Measurements from ENCODE around the gene B3GALT4. TPM values are rescaled to one million over a fixed set of nuclear protein-coding genes. Genes with fewer than 3 reads are reported as not detected.
A peak's percentile ranks its signal among the peaks of the same experiment; 100 is the strongest.

The B3GALT4 gene
- total and polyA plus RNA-seq, 2 of the 13 experiments (the other 11 are each of a cell fraction or from before 2014, with no cell fraction given), result 0.04 to 0.27 TPM

DNA sequence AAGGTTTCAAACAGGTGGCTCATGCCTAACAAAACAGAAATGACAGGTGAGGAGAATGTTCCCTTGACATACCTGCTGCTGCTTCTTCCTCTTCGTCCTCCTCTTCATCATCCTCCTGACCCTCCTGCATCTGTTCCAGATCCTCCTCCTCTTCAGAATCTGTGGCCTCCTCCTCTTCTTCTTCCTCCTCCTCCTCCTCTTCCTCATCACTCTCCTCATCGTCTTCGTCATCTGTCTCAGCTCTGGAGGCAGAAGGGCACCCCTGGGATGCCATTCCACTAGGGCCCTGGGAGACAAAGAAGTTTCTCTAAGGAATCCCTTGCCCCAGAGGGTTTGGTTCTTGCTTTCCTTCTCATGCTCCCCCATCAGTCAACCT lies 43.0 kb downstream of the B3GALT4 start:
- Histone ChIP-seq H3K27me3 (ENCODE audit: control insufficient read depth in 1 of 2, insufficient read depth in 2 of 2, low read length in 2 of 2) (no peaks in the 10 kb centered on the region; a peak in 2 of 5 replicates), H3K4me1 (ENCODE audit: insufficient read depth, low read length) (peaks cover 58% of the 10 kb centered on the region), H4K20me1 (ENCODE audit: insufficient read depth, low read length) (peaks cover 3% of the 10 kb centered on the region; the same call in 1 of the 2 replicates), H3K4me3 (replicated peaks in 1 of 3; ENCODE audit: insufficient read depth in 1 of 3, low read depth in 2 of 3, low read length in 3 of 3) (no peak overlapping the region), H2AFZ (ENCODE audit: low read length) (no peak overlapping the region), H3K9ac (ENCODE audit: insufficient read depth, low read depth, low read length) (no peak overlapping the region), H3K79me2 (ENCODE audit: insufficient read depth, low read length) (peaks cover 22% of the 10 kb centered on the region), H3K9me3 (ENCODE audit: low read length) (no peaks in the 10 kb centered on the region), H3K4me2 (ENCODE audit: low read depth, low read length) (no peak overlapping the region), H3K36me3 (replicated peaks in 1 of 2; ENCODE audit: control insufficient read depth in 1 of 2, insufficient read depth in 2 of 2, low read length in 2 of 2) (peaks cover 5 to 31% of the 10 kb centered on the region in 2 experiments), H3K27ac (ENCODE audit: extremely low read length, insufficient read depth, low read length) (no peak overlapping the region)
- TF ChIP-seq HNRNPH1 (optimal IDR thresholded peaks at IDR 0.05; ENCODE audit: low read depth, low read length), result no peak
- TF ChIP-seq, protein P1, sequence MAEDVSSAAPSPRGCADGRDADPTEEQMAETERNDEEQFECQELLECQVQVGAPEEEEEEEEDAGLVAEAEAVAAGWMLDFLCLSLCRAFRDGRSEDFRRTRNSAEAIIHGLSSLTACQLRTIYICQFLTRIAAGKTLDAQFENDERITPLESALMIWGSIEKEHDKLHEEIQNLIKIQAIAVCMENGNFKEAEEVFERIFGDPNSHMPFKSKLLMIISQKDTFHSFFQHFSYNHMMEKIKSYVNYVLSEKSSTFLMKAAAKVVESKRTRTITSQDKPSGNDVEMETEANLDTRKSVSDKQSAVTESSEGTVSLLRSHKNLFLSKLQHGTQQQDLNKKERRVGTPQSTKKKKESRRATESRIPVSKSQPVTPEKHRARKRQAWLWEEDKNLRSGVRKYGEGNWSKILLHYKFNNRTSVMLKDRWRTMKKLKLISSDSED (CRISPR knock-in tag; IDR thresholded peaks at IDR 0.05), result no peak
- no peak for DNase-seq (ENCODE audit: low spot score)
- in situ Hi-C loops (cut with HindIII; ENCODE audit: extremely low pct_ligation_motif_present, low pct_unique_long_range_greater_than_20kb), result no loop called here
- no peak for ATAC-seq
- CTCF ChIA-PET (ENCODE audit: low intra/inter-chr PET ratio, low total read pairs), result no interaction called here
- POLR2A ChIA-PET, result interaction anchor here (0.9 to 3.9 kb wide), 2 partner anchors 19 to 120 kb away, joined by 3 to 57 read pairs; partner anchors contain the start of gene RGL2
- BruUV-seq (replicated peaks), result no TSS peak
- 95% methylated on average over 3 of the region's 3 CpGs for WGBS (ENCODE audit: low lambda C conversion rate)
- intact Hi-C loops (cut with micrococcal nuclease; ENCODE audit: unreplicated experiment), result no loop called here
- FAIRE-seq, result no peak

DNA sequence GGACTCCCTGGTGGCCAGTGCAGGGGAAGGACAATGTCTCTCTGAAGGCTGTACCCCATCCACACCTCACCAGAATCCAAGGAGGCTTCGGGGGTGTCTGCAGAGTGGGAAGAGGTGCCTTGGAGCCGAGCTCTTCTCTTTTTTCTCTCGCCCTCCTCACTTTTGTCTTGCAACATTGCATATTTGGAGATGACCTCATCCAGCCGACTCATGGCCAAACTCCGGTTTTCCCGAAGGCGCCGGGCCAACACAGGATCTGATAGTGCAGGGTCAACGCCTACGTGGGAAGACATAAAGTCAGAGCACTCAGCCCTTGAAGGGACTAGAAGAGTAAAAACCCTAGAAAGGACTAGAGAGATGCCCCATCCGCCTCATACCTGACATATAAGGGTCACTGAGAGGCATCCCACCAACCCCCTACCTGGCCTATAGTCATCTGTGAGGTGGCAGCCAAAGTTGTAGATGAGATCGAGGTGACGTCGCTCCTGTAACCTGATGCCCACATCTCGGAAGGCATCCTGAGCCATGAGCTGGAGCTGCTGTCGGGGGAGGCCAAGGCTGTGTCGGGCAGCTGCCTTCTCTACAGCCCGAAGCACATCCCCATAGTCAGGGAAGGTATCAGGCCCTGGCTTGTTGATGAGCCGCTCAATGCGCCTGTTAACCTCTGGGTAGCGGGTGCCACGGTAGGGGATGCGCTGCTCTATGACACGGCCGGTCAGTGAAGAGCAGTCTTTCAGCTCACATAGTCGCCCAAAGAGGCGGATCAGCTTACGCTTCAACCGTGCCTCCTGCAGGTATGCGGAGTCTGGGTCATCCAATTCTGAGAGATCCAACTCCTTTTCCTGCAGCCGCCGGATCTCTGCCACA lies 43.6 kb downstream of the B3GALT4 start:
- Histone ChIP-seq H3K36me3 (replicated peaks in 1 of 2; ENCODE audit: control insufficient read depth in 1 of 2, insufficient read depth in 2 of 2, low read length in 2 of 2) (peaks cover 5 to 31% of the 10 kb centered on the region in 2 experiments), H3K4me2 (ENCODE audit: low read depth, low read length) (peak overlapping the region; percentile 93; the same call in 1 of the 2 replicates), H3K79me2 (ENCODE audit: insufficient read depth, low read length) (peaks cover 22% of the 10 kb centered on the region), H3K9ac (ENCODE audit: insufficient read depth, low read depth, low read length) (no peak overlapping the region), H3K27ac (ENCODE audit: extremely low read length, insufficient read depth, low read length) (no peak overlapping the region), H3K27me3 (ENCODE audit: control insufficient read depth in 1 of 2, insufficient read depth in 2 of 2, low read length in 2 of 2) (no peaks in the 10 kb centered on the region; a peak in 2 of 5 replicates), H3K9me3 (ENCODE audit: low read length) (no peaks in the 10 kb centered on the region), H4K20me1 (ENCODE audit: insufficient read depth, low read length) (peaks cover 3% of the 10 kb centered on the region; the same call in 1 of the 2 replicates), H3K4me1 (ENCODE audit: insufficient read depth, low read length) (peaks cover 57% of the 10 kb centered on the region), H2AFZ (ENCODE audit: low read length) (no peak overlapping the region), H3K4me3 (replicated peaks in 1 of 3; ENCODE audit: insufficient read depth in 1 of 3, low read depth in 2 of 3, low read length in 3 of 3) (no peak overlapping the region)
- no peak for ATAC-seq
- DNase-seq (ENCODE audit: low spot score), result no peak
- intact Hi-C loops (cut with micrococcal nuclease; ENCODE audit: unreplicated experiment), result no loop called here
- in situ Hi-C loops (cut with HindIII; ENCODE audit: extremely low pct_ligation_motif_present, low pct_unique_long_range_greater_than_20kb), result no loop called here
- WGBS (ENCODE audit: low lambda C conversion rate), result 95% methylated on average over 29 of the region's 32 CpGs
- TF ChIP-seq ATF7 (IDR thresholded peaks at IDR 0.05) (peak; percentile 65), ATF7 (CRISPR knock-in tag; IDR thresholded peaks at IDR 0.05) (no peak), SKI (IDR thresholded peaks at IDR 0.05; ENCODE audit: partially characterized antibody) (no peak)
- no TSS peak for BruUV-seq (replicated peaks)
- ChIA-PET CTCF (ENCODE audit: low intra/inter-chr PET ratio, low total read pairs) (no interaction called here), POLR2A (interaction anchor here (0.9 to 3.9 kb wide), 2 partner anchors 20 to 121 kb away, joined by 3 to 57 read pairs; partner anchors contain the start of gene RGL2)
- no peak for FAIRE-seq
